IPS DF 6.9 (cell line): ENCODE measurements around the gene MSH5.

ENCODE experiments used
- DNase-seq: peaks from one replicate; pipeline ENCODE4 v3.0.0-alpha.2; 2013; ENCODE audit warnings: low read depth, low spot score
- H3K27ac ChIP-seq: one replicate; pipeline ENCODE4 v1.5.1; 2013; ENCODE audit warnings: low read length, control low read depth
- H3K27me3 ChIP-seq: 2 replicates; pipeline ENCODE4 v1.6.1; 2013; ENCODE audit warnings: mild to moderate bottlenecking, low read length; ENCODE audit not compliant: control insufficient read depth, insufficient read depth
- H3K36me3 ChIP-seq: 2 replicates; pipeline ENCODE4 v1.6.1; 2013; ENCODE audit warnings: low read length; ENCODE audit not compliant: control insufficient read depth, insufficient read depth
- H3K4me1 ChIP-seq: 2 replicates; pipeline ENCODE4 v1.6.1; 2013; ENCODE audit warnings: low read length; ENCODE audit not compliant: control insufficient read depth, insufficient read depth
- H3K4me3 ChIP-seq: 2 replicates; pipeline ENCODE4 v1.5.1; 2013; ENCODE audit warnings: mild to moderate bottlenecking, low read length
- H3K9me3 ChIP-seq: 2 replicates; pipeline ENCODE4 v1.6.1; 2013; ENCODE audit warnings: low read length, inconsistent platforms; ENCODE audit not compliant: control insufficient read depth, insufficient read depth
- WGBS: extraction: QIAGEN DNeasy Blood & Tissue Kit; methylation state at CpG from one replicate; pipeline ENCODE4 v1.1.7; 2013; ENCODE audit warnings: mixed read lengths, missing lambda C conversion rate; ENCODE audit not compliant: insufficient read length, insufficient coverage; 5-methylcytosine and 5-hydroxymethylcytosine counted together

Gene MSH5

DNA sequence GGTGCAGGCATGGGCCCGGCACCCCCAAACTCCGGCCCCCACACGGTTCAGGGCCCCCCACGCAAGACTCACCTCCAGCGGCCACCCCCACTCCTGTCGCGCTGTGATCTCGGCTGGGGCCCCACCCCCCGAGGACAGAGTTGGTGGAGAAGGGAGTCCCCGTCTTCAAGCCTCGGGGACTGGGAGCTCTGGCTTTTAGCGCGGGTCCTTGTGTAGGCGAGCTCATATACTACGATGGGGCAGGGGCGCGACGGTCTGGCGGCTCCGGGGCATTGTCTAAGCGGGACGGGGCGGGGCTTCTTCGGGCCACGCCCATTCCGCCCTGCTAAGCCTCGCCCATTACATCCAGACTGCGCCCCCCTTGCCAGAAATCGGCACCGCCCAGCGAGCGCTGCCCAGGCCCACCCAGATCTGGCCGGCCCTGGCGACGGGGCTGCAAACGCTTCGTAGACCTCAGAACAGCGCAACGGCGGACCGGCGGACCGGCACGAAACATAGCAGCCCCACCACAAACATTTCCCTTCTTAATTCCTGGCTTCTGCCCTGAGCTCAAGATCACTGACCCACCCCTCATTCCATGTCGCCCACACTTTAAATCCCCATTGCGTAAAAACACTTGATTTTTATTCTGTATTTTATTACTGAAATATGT is 9.7 kb upstream of the MSH5 start:
- no peaks in the 10 kb centered on the region for H3K27me3 ChIP-seq
- H3K4me3 ChIP-seq = peak overlapping the region; percentile 71
- H3K4me1 ChIP-seq = peaks cover 6% of the 10 kb centered on the region
- no CpG with 5 or more reads among the region's 46 CpGs for WGBS
- H3K9me3 ChIP-seq = no peaks in the 10 kb centered on the region
- H3K27ac ChIP-seq = no peak overlapping the region
- H3K36me3 ChIP-seq = peaks cover 20% of the 10 kb centered on the region; the same call in 1 of the 2 replicates
- DNase-seq = no peak

DNA sequence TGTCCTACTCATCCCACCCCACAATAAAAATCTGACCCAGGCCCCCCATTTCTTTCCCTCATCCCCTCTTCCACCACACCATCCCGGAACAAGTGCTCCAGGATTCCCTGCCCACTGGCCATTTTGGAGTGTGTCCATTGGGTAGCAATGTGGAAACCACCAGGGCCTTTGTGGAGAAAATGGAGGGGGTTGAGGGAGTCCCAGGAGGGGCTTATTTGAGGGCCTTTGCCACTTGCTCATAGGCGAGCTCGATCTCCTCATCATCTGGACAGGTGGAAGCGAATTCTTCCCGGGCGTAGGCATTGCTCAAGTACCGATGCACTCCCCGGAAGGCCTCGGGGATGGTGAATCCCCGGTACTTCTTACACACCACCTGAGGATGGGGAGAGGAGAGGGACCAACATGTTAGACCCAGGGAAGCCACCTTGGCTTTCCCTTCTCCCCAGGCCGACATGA is 9.1 kb upstream of the MSH5 start:
- H3K27me3 ChIP-seq = no peaks in the 10 kb centered on the region
- no CpG with 5 or more reads among the region's 11 CpGs for WGBS
- no peak overlapping the region; the same call in 1 of the 2 replicates for H3K4me3 ChIP-seq
- no peak for DNase-seq
- H3K4me1 ChIP-seq = peaks cover 6% of the 10 kb centered on the region
- no peak overlapping the region for H3K27ac ChIP-seq
- H3K36me3 ChIP-seq = peaks cover 20% of the 10 kb centered on the region; the same call in 1 of the 2 replicates
- no peaks in the 10 kb centered on the region for H3K9me3 ChIP-seq

DNA sequence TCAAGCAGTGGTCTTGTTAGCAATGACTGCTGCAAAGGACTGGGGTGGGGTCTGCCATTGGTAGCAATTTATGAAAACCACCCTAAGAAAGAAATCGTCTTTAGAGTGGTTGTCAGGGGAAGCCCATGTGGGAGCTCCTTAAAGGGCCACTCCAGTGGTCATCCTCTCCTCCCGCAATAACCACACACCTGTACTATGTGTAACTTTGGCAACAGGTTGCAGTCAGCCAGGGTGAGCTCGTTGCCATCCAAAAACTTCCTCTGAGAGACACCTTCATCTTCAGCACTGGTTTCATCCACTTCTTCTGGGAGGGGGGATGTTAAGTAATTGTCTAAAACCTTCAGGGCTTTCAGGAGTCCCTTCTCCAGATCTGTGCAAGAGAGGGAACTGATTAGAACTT is 7.8 kb upstream of the MSH5 start:
- Histone ChIP-seq H3K9me3 (no peaks in the 10 kb centered on the region), H3K4me1 (peaks cover 7% of the 10 kb centered on the region), H3K36me3 (peaks cover 18% of the 10 kb centered on the region; the same call in 1 of the 2 replicates), H3K4me3 (no peak overlapping the region), H3K27me3 (no peaks in the 10 kb centered on the region), H3K27ac (no peak overlapping the region)
- no peak for DNase-seq
- no CpG with 5 or more reads among the region's 3 CpGs for WGBS

DNA sequence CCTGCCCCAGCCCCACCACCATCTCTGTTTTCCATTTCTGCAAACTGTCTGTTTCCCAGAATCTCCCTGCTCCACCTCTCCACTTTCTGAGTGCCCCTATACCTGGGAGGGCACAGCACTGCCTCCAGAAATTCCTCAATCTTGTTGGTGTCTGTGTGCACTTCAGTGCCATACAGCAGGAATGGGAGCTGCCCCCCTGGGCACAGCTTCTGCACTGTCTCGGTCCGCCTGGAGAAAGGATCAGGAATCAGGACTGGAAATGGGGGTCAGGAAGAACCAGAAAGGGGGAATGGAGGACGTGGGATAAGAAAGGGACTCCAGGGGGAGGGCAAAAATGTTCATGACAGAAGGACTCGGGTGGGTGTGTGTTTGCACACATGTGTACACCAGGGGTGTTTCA is 6.1 kb upstream of the MSH5 start:
- peaks cover 14% of the 10 kb centered on the region; the same call in 1 of the 2 replicates for H3K36me3 ChIP-seq
- WGBS = no CpG with 5 or more reads among the region's 4 CpGs
- H3K9me3 ChIP-seq = no peaks in the 10 kb centered on the region
- no peak overlapping the region for H3K4me3 ChIP-seq
- no peaks in the 10 kb centered on the region for H3K27me3 ChIP-seq
- H3K27ac ChIP-seq = no peak overlapping the region
- no peak for DNase-seq
- H3K4me1 ChIP-seq = peaks cover 13% of the 10 kb centered on the region

DNA sequence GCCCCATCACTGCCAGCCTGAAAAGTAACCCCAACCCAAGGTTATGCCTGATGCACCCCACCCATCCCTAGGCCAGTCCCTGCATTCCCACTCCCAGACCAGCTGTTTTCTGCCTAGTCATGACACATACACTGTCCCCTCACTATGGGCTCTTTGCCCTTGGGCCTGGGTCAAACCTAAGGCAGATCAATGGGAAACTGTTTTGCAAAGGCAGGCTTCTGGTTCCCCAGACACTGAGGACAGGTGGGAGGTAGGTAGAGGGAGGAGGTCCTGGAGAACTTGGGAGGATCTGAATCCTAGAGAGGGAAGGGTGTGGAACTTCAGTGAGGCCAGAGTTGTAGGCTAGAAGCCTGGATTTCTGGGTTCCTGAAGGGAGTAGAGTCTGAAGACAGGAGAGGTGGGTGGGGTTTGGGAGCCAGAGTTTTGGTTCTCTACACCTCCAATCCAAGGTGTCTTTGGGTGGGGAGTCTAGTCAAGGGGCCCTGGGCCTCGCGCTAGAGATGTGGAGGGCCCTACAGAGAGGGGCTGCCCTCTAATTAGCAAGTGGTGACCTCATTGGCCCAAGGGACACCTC is 5.5 kb upstream of the MSH5 start:
- H3K4me3 ChIP-seq = peak overlapping the region; percentile 91; the same call in 1 of the 2 replicates
- H3K9me3 ChIP-seq = no peaks in the 10 kb centered on the region
- no peak overlapping the region for H3K27ac ChIP-seq
- H3K4me1 ChIP-seq = peaks cover 15% of the 10 kb centered on the region
- no peaks in the 10 kb centered on the region for H3K27me3 ChIP-seq
- no CpG with 5 or more reads among the region's 2 CpGs for WGBS
- DNase-seq = no peak
- peaks cover 14% of the 10 kb centered on the region; the same call in 1 of the 2 replicates for H3K36me3 ChIP-seq

DNA sequence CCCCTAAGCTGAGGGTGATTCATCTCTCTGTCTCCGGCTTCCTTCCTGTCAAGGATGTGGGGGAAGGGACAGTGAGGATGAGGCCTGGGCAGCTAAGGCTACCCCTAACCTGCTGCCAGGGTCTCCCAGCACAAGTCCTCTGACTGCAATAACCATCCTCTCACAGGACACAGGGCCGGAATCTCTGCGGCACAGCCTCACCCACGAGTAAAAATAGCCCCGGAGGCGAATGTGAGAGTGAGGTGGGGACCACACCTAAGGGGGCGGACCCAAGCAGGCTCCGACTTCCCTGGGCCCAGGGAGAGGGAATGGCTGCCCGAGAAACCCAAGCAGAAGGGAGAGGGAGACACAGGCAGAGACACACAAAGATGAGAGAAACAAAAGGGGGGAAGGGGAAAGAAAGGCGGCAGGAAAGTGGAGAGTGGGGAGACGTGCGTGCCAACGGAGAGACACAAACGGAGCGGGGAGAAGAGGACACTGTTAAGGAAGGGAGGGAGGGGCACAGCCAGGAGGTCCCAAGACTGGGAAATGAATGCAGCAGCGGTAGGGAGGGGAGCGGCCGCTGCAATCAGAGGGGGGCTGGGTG is 4.9 kb upstream of the MSH5 start:
- Histone ChIP-seq H3K4me1 (peaks cover 15% of the 10 kb centered on the region), H3K36me3 (peaks cover 14% of the 10 kb centered on the region; the same call in 1 of the 2 replicates), H3K4me3 (peak overlapping the region; percentile 91; the same call in 1 of the 2 replicates), H3K9me3 (no peaks in the 10 kb centered on the region), H3K27ac (no peak overlapping the region), H3K27me3 (no peaks in the 10 kb centered on the region)
- DNase-seq = no peak
- WGBS = no CpG with 5 or more reads among the region's 18 CpGs

DNA sequence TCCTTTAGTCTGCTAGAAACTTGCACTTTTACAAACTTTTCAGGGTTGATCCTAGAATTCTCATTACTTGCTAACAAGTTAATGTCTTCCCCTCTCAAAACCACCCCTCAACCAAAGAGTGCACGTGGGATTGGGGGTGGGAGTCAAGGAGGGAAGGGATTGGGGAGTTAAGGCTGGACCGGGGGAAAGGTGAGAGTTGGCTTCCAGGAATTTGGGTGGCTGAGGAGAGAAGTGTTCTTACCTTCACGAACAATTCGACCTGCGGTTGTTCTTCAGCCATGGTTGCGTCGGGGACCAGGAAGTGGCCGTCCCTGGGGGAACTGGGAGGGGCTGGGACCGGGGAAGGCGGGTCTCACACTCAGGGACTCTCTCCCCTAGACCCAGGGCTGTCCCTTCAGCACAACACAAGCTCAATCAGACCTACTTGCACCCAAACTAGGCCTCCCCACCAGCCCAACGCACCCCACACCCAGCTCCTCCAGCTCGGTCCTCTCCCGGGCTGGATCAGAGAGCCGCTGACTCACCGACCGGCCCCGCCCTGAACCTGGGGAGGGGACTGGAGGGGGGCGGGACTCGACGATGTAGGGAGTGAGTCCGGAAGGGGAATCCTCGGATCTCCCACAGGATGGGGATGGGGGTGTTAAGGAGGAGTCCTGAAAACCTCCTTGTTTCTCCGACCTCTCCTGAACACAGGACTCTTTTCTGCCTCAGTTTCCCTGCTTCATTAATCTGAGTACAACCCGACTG is 3.6 kb upstream of the MSH5 start, which contains the start of gene CLIC1:
TSS of gene CLIC1 (minus strand) at position 510 of the 747 bp plus-strand sequence. CDS start at position 280, 230 bp downstream.
- H3K36me3 ChIP-seq = peaks cover 14% of the 10 kb centered on the region; the same call in 1 of the 2 replicates
- no peak within 1 kb of the TSS for H3K27ac ChIP-seq
- no peaks in the 10 kb centered on the region for H3K9me3 ChIP-seq
- no peak for DNase-seq
- peaks cover 15% of the 10 kb centered on the region for H3K4me1 ChIP-seq
- WGBS = no CpG with 5 or more reads among the region's 24 CpGs
- peak within 1 kb of the TSS; percentile 91 for H3K4me3 ChIP-seq
- no peaks in the 10 kb centered on the region for H3K27me3 ChIP-seq

DNA sequence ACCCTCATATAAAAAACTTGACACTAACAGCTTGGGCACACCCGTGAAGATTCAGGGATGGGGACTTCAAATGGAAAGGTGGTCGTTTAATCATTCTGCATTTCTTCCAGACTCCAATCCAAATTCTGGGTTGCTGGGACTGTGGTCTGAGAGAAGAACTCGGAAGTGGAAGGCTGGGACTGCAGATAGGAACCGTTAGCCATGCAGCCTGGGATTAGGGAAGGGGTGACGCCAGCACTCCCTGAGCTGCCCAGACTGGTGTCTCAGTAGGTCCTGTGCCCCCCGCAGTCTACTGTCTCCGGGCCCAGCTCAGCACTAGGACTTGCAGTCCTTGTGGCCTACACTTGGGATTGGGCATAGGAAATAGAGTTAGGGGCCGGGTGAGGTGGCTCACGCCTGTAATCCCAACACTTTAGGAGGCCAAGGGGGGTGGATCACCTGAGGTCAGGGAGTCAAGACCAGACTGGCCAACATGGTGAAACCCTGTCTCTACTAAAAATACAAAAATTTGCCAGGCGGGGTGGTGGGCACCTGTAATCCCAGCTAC is 3.0 kb upstream of the MSH5 start:
- WGBS = no CpG with 5 or more reads among the region's 10 CpGs
- Histone ChIP-seq H3K36me3 (peaks cover 11% of the 10 kb centered on the region; the same call in 1 of the 2 replicates), H3K27me3 (no peaks in the 10 kb centered on the region), H3K9me3 (no peaks in the 10 kb centered on the region), H3K27ac (no peak overlapping the region), H3K4me3 (peak overlapping the region; percentile 91; the same call in 1 of the 2 replicates), H3K4me1 (peaks cover 15% of the 10 kb centered on the region)
- DNase-seq = no peak

DNA sequence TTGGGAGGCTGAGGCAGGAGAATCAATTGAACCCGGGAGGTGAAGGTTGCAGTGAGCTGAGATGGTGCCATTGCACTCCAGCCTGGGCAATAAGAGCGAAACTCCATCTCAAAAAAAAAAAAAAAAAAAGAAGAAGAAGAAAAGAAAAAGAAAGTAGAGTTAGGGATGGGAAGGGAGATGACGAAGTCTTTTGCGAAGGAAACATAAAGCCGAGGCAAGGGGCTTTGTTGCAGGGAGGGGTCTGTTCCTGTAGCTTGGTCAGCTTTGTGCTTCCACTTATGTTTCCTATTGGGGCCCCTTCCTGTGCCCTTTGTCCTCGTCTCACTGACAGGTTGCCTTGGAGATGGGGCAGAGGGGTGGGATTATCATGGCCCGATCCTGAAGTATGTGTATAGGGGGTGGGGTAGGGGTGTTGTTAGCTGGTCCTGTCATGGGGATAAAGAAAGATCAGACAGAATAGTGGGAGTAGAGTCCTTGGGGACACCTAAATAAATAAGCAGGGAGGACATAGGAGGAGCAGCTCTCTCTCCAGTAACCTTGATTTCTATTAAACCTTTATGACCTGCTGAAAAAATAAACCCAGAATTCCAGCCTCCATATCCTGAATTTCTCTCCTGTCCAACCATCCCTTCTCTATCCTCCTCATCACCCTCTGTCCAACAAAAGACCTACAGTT is 2.4 kb upstream of the MSH5 start:
- WGBS = 100% methylated on average over 2 of the region's 7 CpGs
- DNase-seq = no peak
- H3K4me1 ChIP-seq = peaks cover 15% of the 10 kb centered on the region
- H3K36me3 ChIP-seq = peaks cover 8% of the 10 kb centered on the region; the same call in 1 of the 2 replicates
- H3K4me3 ChIP-seq = no peak overlapping the region
- no peaks in the 10 kb centered on the region for H3K9me3 ChIP-seq
- H3K27me3 ChIP-seq = no peaks in the 10 kb centered on the region
- H3K27ac ChIP-seq = no peak overlapping the region
